ENCODE results near the gene PSG7.
"Not testable (repeated sequence)": the region's sequence is repeated elsewhere in the genome, so short reads cannot be mapped to it uniquely, and the experiment has no call there.

The PSG7 gene

DNA sequence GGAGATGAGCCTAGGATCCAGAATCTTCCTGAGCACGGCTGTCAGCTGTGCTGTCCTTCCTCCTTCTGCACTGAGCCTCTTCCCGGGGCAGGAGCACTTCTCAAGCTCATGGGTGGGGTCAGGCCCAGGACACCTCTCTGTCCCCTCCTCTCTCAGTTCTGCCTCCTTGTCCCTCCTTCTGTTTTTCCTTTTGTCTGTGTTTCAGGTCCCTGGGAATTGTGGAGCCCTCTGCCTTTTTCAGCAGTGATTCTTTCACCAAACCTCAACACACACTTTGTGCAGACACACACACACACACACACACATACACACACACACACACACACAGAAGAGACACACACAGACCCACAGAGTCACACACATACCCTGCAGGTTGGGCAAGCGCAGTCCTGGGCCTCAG is at the start of gene PSG7:
PSG7 (minus strand) TSS at position 101 of the 400 bp plus-strand sequence. CDS start 131 bp downstream, outside the sequence.
- DNase-seq = not testable (repeated sequence)

DNA sequence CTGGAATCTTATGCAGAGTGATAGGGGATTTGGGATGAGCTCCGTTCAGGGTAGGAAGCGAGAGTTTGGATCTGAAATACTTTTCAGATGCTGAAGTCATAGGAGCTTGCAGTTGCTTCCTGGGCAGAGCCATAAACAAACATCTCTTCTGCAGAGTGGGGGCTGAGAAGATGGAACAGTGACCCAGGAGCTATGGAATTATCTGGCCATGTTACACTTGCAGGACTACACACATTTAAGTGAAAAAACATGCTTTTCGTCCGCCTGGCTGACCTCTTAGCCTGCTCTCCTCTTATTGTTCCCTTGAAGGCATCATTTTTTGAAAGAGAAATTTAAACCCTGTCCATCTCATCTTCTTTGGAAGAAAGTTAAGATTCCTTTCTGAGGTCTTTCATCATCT is 48.6 kb upstream of the PSG7 start:
- no peak for DNase-seq

DNA sequence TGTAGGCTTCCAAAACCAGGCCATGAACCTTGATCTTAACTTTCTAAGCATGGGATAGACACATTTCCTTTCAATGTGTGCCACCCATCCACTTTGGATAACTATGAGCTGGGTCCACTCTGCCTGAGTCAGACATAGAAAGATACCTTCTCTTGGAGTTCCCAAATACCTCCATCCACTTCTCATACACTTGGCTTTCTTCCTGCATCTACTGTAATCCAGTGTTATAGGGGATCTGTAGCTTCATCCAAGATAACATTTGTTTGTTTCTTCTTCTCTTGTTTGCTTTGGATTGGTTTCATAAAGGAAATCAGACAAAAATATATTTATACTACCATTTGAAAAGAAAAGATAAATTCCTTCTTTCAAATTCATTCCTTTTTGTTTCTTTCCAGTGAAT is 45.1 kb upstream of the PSG7 start:
- not testable (repeated sequence) for DNase-seq

DNA sequence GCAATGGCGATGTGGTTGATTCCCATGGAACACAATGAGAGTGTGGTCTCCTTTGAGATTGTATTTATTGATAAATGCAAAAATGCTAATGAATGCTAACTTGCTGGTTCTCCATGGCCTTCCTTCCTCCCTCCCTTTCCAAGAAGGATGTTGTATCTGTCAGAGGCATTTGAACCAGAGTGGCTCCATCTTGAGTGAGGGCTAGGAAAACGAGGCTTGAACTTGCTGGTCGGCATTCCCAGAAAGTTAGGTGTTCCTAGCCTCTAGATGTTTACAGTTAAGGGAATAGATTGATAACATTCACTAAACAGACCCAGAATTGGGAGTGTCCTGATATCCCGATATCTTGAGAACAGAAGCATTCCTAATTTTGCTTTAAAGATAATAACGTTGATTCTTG is 34.4 kb upstream of the PSG7 start:
- not testable (repeated sequence) for DNase-seq

DNA sequence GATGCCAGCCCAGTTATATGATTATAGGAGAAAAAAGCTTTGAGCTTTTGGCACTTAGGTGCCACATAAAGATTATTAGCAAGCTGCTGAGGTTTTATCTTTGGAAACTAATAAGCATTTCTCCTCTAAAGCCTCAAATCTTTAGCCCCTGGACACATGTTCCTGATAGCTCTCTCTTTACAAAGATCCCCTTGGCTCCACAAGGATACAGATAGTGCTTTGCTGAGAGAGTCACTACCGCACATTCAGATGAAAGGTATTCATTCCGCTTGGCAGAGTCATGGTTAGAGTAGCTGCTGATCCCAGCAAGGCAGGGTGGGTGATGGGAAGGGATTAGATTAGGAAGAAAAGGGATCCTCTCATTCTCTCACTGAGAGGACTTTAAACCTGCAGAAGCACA is 28.2 kb upstream of the PSG7 start:
- DNase-seq = no peak

DNA sequence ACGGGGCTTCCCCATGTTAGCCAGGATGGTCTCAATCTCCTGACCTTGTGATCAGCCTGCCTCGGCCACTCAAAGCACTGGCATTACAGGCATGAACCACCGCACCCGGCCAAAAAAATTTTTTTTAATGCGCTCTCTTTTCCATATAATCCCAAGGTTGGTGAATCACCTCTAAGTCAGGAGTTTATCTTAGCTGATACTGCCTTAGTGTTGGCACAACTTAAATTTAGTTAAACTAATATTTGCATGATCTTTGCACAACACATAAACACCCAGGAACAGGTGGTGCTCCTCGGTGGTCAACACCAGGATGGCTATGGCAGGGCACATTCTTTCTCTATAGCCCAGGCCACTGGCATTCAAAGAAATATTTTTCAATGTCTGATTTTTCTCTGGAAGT is 24.1 kb upstream of the PSG7 start:
- no peak for DNase-seq

DNA sequence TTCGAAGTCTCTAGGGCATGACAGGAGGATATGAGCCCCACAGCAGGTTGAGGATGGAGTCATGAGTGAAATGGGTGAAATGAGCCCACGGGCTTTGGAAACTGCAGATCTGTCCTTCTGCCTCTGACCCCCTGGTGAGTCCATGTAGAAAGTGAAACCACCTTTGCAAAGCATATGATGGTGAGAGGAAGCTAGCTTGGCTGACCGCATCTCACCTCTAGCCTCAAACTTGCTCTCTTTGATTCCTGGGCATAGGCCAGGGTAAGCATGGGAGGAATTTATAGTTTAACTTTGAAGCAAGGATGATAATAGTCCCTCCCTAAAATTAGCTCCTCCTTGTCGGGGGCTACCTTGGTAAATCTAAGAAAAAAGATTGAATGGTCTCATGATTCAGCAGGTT is 15.1 kb upstream of the PSG7 start:
- not testable (repeated sequence) for DNase-seq

DNA sequence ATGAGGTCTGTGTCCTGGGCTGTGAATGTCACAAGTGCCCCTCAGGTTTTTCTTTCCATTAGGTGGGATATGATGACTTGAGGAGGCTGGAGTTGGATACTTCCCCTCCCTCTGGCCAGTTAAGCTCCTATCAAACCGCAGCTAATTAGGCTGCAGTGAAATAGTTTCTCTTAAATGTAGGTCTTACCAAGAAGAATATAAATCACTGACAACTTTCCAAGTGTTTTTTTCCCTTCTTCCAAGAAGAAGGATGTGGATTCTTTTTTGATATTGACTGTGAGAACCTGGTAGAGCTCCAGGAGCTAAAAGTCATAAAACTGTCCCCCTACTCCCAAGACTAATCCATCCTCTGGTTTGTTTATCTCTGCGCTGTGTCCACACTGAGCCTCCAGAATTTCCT is 14.5 kb upstream of the PSG7 start:
- DNase-seq = not testable (repeated sequence)

DNA sequence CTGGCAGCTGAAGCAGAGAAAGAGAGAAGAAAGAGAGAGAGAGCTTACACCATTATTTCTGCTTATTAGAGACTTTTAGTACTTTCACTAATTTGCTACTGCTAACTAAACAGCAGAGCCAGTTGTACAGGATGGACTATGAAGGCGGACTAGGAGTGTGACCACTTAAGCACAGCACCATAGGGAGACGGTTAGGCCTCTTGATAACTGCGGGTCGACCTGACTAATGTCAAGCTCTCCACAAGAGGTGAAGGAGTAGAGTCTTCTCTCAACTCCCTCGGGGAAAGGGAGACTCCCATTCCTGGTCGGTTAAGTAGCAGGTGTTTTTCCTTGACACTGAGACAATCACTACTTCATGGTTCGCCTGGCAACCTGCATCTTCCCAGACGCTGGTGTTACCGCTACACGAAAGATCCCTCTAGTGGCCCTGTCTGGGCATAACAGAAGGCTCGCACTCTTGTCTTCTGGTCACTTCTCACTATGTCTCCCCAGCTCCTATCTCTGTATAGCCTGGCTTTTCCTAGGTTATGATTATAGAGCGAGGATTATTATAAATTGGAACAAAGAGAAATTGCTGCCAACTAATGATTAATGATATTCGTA is 5.3 kb upstream of the PSG7 start:
- no peak for DNase-seq

DNA sequence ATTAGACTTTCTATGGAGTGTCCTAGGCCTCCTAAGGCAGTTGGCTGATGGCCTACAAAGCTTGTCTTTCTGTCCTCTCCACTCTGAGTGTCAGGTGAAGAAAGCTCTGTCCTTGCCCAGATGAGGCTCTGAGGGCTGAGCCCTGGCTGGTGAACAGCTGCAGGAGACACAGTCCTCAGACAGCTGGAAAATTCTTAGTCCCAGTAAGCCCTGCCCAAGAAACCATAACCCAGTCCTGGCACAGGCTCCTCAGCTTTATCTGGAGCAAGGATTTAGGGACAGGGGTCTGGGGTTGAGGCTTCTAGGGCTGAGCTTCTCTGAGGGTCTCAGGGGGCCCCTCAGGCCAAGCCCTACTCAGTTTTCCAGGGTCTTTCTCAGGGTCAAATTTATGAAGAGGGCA is 2.3 kb downstream of the PSG7 start:
- DNase-seq = not testable (repeated sequence)

DNA sequence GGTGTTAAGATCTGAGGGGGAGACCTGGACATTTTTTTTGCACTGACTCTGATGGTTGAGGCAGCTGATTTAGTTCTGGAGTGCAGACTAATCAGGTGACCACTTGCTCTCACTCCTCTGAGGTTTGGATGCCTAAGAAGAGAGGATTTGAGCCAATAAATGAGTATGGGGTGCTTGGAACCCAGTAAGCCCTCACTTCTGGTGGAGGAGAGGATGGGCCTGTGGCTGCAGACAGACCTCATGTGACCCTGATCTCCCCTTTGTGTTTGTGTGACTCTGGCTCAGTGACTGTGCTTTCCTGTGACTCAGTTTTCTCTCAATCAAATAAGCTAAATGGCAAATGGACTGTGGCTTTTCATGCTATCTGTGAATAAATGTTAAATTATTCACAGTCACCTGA is 2.8 kb downstream of the PSG7 start:
- not testable (repeated sequence) for DNase-seq

DNA sequence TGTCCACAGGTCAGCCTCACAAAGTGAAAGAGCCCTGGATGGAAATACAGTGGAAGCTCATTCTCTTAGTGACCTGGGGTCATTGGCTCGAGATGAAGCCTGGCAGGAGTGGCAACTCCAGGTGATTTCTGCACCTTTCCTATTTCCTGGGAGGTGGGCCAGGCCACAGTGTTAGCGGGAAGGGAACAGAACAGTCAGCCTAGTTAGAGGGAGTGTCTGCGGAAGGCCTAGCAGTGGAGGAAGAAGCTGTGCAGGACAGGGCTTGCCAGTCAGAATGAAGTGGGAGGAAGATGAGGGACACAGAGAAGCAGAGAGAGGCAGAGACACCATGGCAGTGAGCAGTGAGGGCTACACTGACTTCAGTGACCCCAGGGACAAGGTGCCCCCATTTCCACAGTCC is 3.6 kb downstream of the PSG7 start:
- DNase-seq = not testable (repeated sequence)

DNA sequence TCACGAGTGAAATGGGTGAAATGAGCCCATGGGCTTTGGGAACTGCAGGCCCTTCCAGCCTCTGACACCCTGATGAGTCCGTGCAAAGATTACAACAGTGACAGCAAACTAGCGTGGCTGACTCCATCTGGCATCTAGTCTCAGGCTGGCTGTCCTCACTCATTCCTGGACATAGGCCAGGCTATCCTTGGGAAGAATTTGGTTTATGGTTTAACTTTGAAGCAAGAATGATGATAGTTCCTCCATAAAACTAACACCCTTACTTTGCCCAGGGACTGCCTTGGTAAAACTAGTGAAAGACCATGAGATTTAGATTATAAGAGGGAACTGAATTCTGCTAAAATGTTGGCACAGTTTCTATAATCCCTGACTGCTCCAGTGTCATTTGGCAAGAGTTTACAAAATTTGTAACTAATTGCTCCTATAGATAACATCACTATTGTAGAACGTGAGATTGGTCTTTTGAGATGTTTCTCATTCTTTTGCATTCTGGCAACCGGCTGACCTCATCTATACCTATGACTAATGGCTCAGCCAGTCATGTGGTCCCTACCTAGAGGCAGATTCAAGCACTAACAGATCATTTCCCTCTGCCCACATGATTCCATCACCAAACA is 4.4 kb downstream of the PSG7 start:
- not testable (repeated sequence) for DNase-seq

DNA sequence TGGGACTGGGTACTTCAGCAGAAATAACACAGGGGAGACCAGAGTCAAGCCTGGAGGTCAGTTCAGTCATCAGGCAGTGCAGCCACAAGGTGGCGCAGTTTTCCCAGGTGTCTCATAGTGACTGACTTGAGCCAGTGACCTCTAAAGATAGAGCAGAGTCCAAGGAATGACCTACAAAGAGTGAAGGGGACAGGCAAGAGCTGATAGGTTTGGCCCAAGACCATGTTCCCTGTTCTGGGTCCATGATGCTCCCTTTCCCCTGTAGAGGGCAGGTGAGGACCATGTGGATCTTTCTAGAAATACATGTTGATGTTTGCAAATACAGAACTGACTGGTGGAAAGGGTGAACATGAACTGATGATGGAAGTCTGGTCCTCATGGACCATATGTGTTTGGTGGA is 6.8 kb downstream of the PSG7 start:
- not testable (repeated sequence) for DNase-seq

DNA sequence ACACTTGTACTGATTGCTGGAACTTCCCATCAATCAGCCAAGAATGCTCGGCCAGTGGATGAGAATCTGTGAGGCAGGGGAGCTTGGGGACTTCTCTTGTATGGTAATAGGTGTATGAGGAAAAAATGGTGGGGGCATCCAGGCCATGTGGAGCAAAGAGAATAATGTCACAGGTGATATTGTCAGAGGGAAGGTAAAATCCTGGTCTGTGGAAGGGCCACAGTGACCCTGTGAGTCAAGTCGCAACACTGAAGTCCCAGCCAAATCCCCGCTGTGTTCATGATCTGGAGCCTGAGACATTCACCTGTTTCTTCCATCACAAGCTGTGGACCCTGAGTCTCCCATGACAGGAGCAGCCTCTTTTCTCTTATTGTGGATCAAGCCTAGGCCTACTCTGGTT is 8.1 kb downstream of the PSG7 start:
- DNase-seq = no peak

DNA sequence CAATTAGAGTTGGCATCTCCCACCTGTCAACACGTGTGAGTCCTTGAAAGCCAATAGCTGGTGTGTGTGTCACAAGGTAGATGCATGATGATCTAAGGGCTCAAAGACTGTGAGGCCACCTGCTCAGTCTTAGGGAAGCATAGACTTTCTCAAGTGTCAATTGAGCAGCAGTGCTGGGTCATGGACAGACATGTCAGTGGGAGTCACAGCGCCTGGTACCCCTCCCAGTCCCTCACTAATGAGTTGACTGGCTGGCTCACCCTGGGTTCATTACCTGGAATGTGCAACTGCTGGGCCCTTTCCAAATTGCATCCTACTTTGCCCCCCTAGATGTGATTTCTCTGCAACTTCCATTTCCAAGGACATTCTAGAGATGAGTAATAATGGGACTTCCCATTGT is 10.2 kb downstream of the PSG7 start:
- no peak for DNase-seq

DNA sequence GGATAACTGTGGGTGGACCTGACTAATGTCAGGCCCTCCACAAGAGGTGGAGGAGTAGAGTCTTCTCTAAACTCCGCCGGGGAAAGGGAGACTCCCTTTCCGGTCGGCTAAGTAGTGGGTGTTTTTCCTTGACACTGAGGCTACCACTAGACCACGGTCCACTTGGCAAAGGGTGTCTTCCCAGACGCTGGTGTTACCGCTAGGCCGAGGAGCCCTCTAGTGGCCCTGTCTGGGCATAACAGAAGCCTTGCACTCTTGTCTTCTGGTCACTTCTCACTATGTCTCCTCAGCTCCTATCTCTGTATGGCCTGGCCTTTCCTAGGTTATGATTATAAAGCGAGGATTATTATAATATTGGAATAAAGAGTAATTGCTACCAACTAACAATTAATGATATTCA is 13.9 kb downstream of the PSG7 start:
- DNase-seq = not testable (repeated sequence)

DNA sequence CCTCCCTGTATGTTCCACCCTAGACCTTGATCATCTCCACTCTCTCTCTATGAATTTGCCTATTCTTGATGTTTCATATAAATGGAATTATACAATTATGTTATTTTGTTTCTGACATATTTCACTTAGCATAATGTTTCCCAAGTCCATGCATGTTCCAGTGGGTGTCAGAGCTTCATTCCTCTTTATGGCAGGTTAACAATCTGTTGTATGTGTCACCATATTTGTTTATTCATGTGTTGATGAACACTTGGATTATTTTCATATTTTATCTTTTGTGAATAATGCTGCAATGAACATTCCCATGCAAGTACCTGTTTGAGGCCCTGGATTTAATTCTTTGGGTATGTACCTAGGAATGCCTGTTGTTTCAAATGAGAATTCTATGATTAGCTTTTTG is 16.0 kb downstream of the PSG7 start:
- DNase-seq = not testable (repeated sequence)

DNA sequence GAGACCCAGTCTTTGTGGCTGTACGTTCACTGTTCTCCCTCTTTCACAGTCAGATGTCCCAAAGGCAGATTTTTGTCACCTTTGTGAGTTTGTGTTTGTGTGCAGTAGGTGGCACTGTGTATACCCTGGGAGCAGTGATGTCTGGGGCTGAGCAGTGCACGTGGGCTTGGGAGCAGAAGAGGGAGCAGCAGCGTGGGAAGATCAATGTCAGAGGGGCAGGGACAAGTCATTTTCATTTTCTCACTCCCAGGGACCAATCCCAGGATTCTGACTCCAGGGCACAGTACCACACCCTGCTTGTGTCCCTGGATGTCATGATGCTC is 17.3 kb downstream of the PSG7 start:
- DNase-seq = no peak

DNA sequence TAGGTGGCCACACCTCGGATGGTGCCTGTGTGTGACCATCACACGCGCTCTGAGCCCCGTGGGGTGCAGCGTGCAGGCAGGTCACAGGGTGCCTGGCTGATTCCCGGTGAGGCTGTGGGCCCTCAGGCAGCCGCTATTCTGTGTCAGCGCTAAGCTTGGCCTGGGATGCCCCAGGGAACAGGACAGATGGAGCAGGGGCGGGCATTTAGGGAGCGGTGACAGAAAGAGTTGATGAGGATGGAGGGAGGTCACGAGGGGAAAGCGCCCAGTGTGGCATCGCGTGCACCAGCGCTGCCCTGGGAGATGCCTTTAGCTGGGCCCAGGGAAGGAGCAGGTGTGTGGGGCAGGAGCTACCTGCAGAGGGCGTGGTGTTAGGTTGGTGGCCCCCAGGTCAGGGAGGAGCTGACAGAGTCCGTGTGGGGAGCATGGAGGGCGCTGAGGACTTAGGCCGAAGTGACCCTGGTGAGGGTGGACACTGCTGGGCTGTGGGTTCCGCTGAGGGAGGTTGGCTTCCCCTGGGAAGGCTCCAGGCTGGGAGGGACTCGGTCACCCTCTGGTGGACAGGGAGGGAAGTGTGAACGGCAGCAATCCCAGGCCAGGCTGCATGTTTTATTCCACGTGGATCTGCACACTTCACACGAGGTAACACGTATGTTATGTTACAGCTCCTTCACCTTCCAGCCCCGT is 17.8 kb downstream of the PSG7 start:
- DNase-seq = not testable (repeated sequence)

DNA sequence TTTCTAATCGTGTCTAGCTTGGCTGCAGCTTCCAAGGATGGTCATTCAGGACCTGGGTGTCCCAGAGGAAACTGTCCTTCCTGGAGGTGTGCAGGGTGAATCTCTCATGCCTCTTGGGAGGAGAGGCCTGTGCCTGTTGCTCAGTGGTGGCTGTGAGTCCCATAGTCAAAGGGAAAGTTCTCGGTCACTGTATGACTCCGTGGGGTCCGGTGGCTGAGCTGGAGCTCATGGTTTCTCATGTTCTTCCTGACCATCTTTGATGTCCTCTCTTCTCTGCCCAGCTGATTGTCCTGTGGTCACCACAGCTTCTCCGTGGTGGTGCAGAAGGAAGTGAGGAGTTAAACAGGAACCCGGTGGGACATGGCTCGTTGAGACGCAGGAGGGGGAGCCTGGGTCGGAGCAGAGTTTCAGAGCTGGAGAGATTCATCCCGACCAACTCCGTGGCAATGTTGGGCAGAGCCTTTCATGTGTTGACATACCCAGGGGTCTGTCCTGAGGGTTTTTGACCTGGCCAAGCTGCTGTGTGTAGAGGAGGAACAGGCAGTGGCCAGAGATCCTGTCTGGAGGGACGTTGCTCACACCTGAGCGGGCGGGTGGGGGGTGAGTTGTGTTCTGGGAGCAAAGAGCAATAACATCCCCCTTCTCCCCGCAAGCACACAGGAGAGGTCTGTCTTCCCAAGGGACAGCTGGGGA is 18.5 kb downstream of the PSG7 start:
- not testable (repeated sequence) for DNase-seq

DNA sequence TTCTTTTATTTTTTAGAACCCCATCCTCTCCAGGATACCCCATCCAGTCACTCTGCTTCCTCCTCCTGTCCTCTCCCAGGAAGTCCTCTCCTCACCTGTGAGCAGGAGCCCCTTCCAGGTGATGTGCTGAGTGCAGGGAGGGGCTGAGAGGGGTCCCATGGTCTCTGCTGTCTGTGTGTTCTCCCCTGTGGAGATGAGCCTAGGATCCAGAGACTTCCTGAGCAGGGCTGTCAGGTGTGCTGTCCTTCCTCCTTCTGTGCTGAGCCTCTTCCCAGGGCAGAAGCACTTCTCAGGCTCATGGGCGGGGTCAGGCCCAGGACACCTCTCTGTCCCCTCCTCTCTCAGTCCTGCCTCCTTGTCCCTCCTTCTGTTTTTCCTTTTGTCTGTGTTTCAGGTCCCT is 19.4 kb downstream of the PSG7 start, which contains the start of gene PSG6:
PSG6 (minus strand) TSS at position 261 of the 400 bp plus-strand sequence; CDS start at position 159, 102 bp downstream.
- not testable (repeated sequence) for DNase-seq

DNA sequence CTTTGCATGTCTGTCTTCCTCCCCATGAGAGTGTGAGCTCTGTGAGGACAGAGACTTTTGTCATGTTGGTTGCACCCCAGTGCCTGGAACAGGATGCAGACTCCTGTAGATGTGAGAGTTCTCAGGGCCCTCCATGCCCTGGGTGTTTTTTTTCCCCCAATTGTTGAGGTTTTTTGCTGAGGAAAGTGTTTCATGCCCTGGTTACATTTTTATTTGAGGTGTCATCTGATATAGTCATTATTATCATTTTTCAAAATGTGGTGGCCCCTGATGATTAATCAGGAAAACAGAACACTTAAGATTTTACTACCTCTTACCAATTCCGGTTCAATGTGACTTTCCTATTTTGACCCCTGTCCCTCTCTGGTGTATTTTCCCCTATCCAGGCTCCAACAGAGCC is 20.1 kb downstream of the PSG7 start:
- not testable (repeated sequence) for DNase-seq

DNA sequence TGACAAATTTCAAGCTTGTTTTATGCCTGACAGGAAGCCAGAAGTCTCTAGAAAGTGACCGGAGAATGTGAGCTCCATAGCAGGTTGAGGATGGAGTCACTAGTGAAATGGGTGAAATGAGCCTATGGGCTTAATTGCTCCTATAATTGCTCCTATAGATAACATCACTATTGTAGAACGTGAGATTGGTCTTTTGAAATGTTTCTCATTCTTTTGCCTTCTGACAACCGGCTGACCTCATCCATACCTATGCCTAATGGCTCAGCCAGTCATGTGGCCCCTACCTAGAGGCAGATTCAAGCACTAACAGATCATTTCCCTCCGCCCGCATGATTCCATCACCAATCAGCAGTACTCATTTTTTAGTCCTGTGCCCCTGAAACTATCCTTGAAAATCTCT is 23.5 kb downstream of the PSG7 start:
- not testable (repeated sequence) for DNase-seq

All from activated T-cell treated with anti-CD3 and anti-CD28 coated beads, Interleukin-2, amount 50 U/mL, for 1 hour (primary cell).